Measurements from ENCODE around the gene NR6A1.

Gene NR6A1

GRCh38 chr9:124771021-124771866 lies at the start of gene NR6A1:
Gene NR6A1 (minus strand): TSS chr9:124771311.
- peak within 1 kb of the TSS; percentile 72 for H2AFZ ChIP-seq (ENCODE audit: low read depth, low read length)
- H3K4me3 ChIP-seq (ENCODE audit: low read length) = peak within 1 kb of the TSS; percentile 77
- no peaks in the 10 kb centered on the region for H3K9me3 ChIP-seq (ENCODE audit: low read length)
- peaks cover 10% of the 10 kb centered on the region for H3K27me3 ChIP-seq (ENCODE audit: insufficient read depth, low read length)
- H3K36me3 ChIP-seq (ENCODE audit: insufficient read depth, low read length) = no peaks in the 10 kb centered on the region
- peaks cover 39% of the 10 kb centered on the region for H3K4me1 ChIP-seq (ENCODE audit: insufficient read depth, low read length)

- no peak overlapping the region for H2AFZ ChIP-seq (ENCODE audit: low read depth, low read length)
- H3K36me3 ChIP-seq (ENCODE audit: insufficient read depth, low read length) = no peaks in the 10 kb centered on the region
- no peaks in the 10 kb centered on the region for H3K9me3 ChIP-seq (ENCODE audit: low read length)
- H3K4me3 ChIP-seq (ENCODE audit: low read length) = no peak overlapping the region
- no peaks in the 10 kb centered on the region for H3K4me1 ChIP-seq (ENCODE audit: insufficient read depth, low read length)
- no peaks in the 10 kb centered on the region for H3K27me3 ChIP-seq (ENCODE audit: insufficient read depth, low read length)
Measured at GRCh38 chr9:124818431-124819281, 47.5 kb upstream of the NR6A1 start.

GRCh38 chr9:124815601-124816000 lies 44.5 kb upstream of the NR6A1 start:
- Histone ChIP-seq H3K27me3 (ENCODE audit: insufficient read depth, low read length) (no peaks in the 10 kb centered on the region), H3K9me3 (ENCODE audit: low read length) (no peaks in the 10 kb centered on the region), H3K4me3 (ENCODE audit: low read length) (no peak overlapping the region), H2AFZ (ENCODE audit: low read depth, low read length) (no peak overlapping the region), H3K4me1 (ENCODE audit: insufficient read depth, low read length) (peaks cover 24% of the 10 kb centered on the region), H3K36me3 (ENCODE audit: insufficient read depth, low read length) (no peaks in the 10 kb centered on the region)

GRCh38 chr9:124814164-124814535 lies 43.0 kb upstream of the NR6A1 start:
- no peaks in the 10 kb centered on the region for H3K36me3 ChIP-seq (ENCODE audit: insufficient read depth, low read length)
- peaks cover 28% of the 10 kb centered on the region for H3K4me1 ChIP-seq (ENCODE audit: insufficient read depth, low read length)
- no peaks in the 10 kb centered on the region for H3K9me3 ChIP-seq (ENCODE audit: low read length)
- H2AFZ ChIP-seq (ENCODE audit: low read depth, low read length) = no peak overlapping the region
- H3K27me3 ChIP-seq (ENCODE audit: insufficient read depth, low read length) = no peaks in the 10 kb centered on the region
- H3K4me3 ChIP-seq (ENCODE audit: low read length) = no peak overlapping the region

- no peak overlapping the region for H2AFZ ChIP-seq (ENCODE audit: low read depth, low read length)
- no peak overlapping the region for H3K4me3 ChIP-seq (ENCODE audit: low read length)
- no peaks in the 10 kb centered on the region for H3K27me3 ChIP-seq (ENCODE audit: insufficient read depth, low read length)
- no peaks in the 10 kb centered on the region for H3K9me3 ChIP-seq (ENCODE audit: low read length)
- no peaks in the 10 kb centered on the region for H3K36me3 ChIP-seq (ENCODE audit: insufficient read depth, low read length)
- peaks cover 28% of the 10 kb centered on the region for H3K4me1 ChIP-seq (ENCODE audit: insufficient read depth, low read length)
Measured at GRCh38 chr9:124813501-124814163, 42.5 kb upstream of the NR6A1 start.

- no peak overlapping the region for H2AFZ ChIP-seq (ENCODE audit: low read depth, low read length)
- H3K27me3 ChIP-seq (ENCODE audit: insufficient read depth, low read length) = no peaks in the 10 kb centered on the region
- H3K4me3 ChIP-seq (ENCODE audit: low read length) = no peak overlapping the region
- H3K36me3 ChIP-seq (ENCODE audit: insufficient read depth, low read length) = no peaks in the 10 kb centered on the region
- peaks cover 28% of the 10 kb centered on the region for H3K4me1 ChIP-seq (ENCODE audit: insufficient read depth, low read length)
- H3K9me3 ChIP-seq (ENCODE audit: low read length) = no peaks in the 10 kb centered on the region
Measured at GRCh38 chr9:124813041-124813440, 41.9 kb upstream of the NR6A1 start.

- H3K27me3 ChIP-seq (ENCODE audit: insufficient read depth, low read length) = no peaks in the 10 kb centered on the region
- H2AFZ ChIP-seq (ENCODE audit: low read depth, low read length) = no peak overlapping the region
- H3K4me1 ChIP-seq (ENCODE audit: insufficient read depth, low read length) = peaks cover 28% of the 10 kb centered on the region
- no peaks in the 10 kb centered on the region for H3K36me3 ChIP-seq (ENCODE audit: insufficient read depth, low read length)
- H3K9me3 ChIP-seq (ENCODE audit: low read length) = no peaks in the 10 kb centered on the region
- no peak overlapping the region for H3K4me3 ChIP-seq (ENCODE audit: low read length)
Measured at GRCh38 chr9:124812441-124812876, 41.3 kb upstream of the NR6A1 start.

- Histone ChIP-seq H2AFZ (ENCODE audit: low read depth, low read length) (peak overlapping the region; percentile 4), H3K4me3 (ENCODE audit: low read length) (no peak overlapping the region), H3K9me3 (ENCODE audit: low read length) (no peaks in the 10 kb centered on the region), H3K4me1 (ENCODE audit: insufficient read depth, low read length) (peaks cover 28% of the 10 kb centered on the region), H3K27me3 (ENCODE audit: insufficient read depth, low read length) (no peaks in the 10 kb centered on the region), H3K36me3 (ENCODE audit: insufficient read depth, low read length) (no peaks in the 10 kb centered on the region)
Measured at GRCh38 chr9:124810663-124811355, 39.7 kb upstream of the NR6A1 start.

GRCh38 chr9:124809741-124810500 lies 38.8 kb upstream of the NR6A1 start:
- Histone ChIP-seq H3K4me1 (ENCODE audit: insufficient read depth, low read length) (peaks cover 28% of the 10 kb centered on the region), H3K36me3 (ENCODE audit: insufficient read depth, low read length) (no peaks in the 10 kb centered on the region), H3K27me3 (ENCODE audit: insufficient read depth, low read length) (no peaks in the 10 kb centered on the region), H3K4me3 (ENCODE audit: low read length) (no peak overlapping the region), H2AFZ (ENCODE audit: low read depth, low read length) (no peak overlapping the region), H3K9me3 (ENCODE audit: low read length) (no peaks in the 10 kb centered on the region)

- Histone ChIP-seq H3K27me3 (ENCODE audit: insufficient read depth, low read length) (no peaks in the 10 kb centered on the region), H3K4me3 (ENCODE audit: low read length) (no peak overlapping the region), H2AFZ (ENCODE audit: low read depth, low read length) (no peak overlapping the region), H3K4me1 (ENCODE audit: insufficient read depth, low read length) (peaks cover 28% of the 10 kb centered on the region), H3K36me3 (ENCODE audit: insufficient read depth, low read length) (no peaks in the 10 kb centered on the region), H3K9me3 (ENCODE audit: low read length) (no peaks in the 10 kb centered on the region)
Measured at GRCh38 chr9:124809211-124809610, 38.1 kb upstream of the NR6A1 start.

- Histone ChIP-seq H2AFZ (ENCODE audit: low read depth, low read length) (no peak overlapping the region), H3K9me3 (ENCODE audit: low read length) (no peaks in the 10 kb centered on the region), H3K4me3 (ENCODE audit: low read length) (no peak overlapping the region), H3K36me3 (ENCODE audit: insufficient read depth, low read length) (no peaks in the 10 kb centered on the region), H3K4me1 (ENCODE audit: insufficient read depth, low read length) (peaks cover 28% of the 10 kb centered on the region), H3K27me3 (ENCODE audit: insufficient read depth, low read length) (no peaks in the 10 kb centered on the region)
Measured at GRCh38 chr9:124808246-124808956, 37.3 kb upstream of the NR6A1 start.
